ENCODE data around the gene TMEM132E. TPM values are rescaled to one million over a fixed set of nuclear protein-coding genes. Genes with fewer than 3 reads are reported as not detected.

TMEM132E gene
- total RNA-seq, 1 donor: not detected

DNA sequence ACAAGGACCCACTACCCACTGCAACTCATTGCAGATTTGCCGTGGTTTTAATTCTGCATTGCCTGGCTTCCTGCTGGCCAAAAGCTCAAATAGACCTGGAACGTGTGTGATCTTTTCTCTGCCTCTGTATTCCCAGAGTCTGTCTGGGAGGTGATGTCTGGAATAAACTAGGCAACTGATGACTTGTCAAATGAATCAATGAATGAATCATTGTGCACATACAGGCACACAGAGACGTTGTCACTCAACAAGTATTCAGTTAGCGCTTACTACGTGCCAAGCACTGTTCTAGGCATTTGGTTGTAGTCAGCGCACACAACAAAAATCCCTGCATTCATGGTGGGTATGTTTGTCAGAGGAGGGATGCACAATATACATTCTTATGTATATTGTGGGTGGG, 8.9 kb downstream of the TMEM132E start:
- no peaks in the 10 kb centered on the region for H3K4me1 ChIP-seq (ENCODE audit: insufficient read depth, low read length)
- peaks cover 9% of the 10 kb centered on the region for H3K27me3 ChIP-seq (ENCODE audit: insufficient read depth, low read length)
- H2AFZ ChIP-seq (ENCODE audit: low read length): no peak overlapping the region
- no peak overlapping the region for H3K4me3 ChIP-seq (ENCODE audit: insufficient read depth, low read length)
- no peaks in the 10 kb centered on the region for H3K79me2 ChIP-seq (ENCODE audit: insufficient read depth, low read length)
- H3K27ac ChIP-seq (ENCODE audit: low read depth, low read length): no peak overlapping the region
- no peaks in the 10 kb centered on the region for H4K20me1 ChIP-seq (ENCODE audit: insufficient read depth, low read length)
- H3K9me3 ChIP-seq (ENCODE audit: low read depth, low read length): no peaks in the 10 kb centered on the region
- no peak for DNase-seq (ENCODE audit: insufficient read length, low spot score, missing footprints)
- H3K4me2 ChIP-seq (ENCODE audit: insufficient read depth, low read length): no peak overlapping the region
- H3K36me3 ChIP-seq (ENCODE audit: insufficient read depth, low read length): no peaks in the 10 kb centered on the region
- no peak for TF ChIP-seq CTCF (IDR thresholded peaks at IDR 0.05; ENCODE audit: extremely low read depth, low read depth, low read length)

DNA sequence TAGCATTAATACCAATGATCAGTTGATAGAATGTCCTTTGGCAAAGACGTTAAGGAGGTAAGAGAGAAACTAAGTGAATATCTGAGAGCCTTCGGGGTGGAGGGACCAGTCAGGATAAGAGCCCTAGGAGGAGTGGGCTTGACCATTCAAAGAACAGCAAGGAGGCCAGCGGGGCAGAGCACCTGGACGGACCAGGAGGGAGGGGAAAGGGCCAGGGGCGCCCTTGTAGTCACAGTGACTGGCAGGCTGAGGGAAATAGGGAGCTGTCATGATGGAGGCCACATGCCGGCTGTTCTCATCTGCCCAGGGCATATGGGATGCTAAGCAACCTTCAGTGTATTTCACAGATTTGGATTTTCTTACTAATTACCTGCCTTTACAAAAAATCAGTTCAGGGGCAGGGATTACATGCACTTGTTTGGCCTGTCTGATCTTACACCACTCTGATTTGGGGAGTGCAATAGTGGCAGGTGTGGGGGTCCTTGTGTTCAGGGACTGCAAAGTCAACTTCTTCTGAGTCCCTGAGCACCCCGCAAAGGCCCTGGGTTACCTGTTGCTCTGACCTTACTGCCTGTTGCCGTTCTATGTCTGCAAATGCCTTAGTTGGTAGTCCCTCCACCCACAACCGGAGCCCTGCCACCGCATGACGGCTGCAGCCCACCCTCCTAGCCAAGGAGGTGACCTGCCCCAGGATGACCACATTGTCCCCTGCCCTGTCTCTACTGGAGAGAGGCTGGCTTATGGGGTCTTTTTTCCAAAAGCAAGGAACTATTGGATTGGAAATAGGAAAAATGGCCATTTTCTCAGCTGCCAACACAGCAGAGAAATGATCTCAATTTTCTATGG, 10.0 kb downstream of the TMEM132E start:
- DNase-seq (ENCODE audit: insufficient read length, low spot score, missing footprints): no peak

GRCh38 chr17:34592002-34592401, 12.6 kb downstream of the TMEM132E start:
- Histone ChIP-seq H3K4me2 (ENCODE audit: insufficient read depth, low read length) (no peak overlapping the region), H3K79me2 (ENCODE audit: insufficient read depth, low read length) (no peaks in the 10 kb centered on the region), H3K27ac (ENCODE audit: low read depth, low read length) (no peak overlapping the region)

More for the DNA sequence above, 10.0 kb downstream of the TMEM132E start:
- Histone ChIP-seq H3K27me3 (ENCODE audit: insufficient read depth, low read length) (peaks cover 4% of the 10 kb centered on the region), H3K79me2 (ENCODE audit: insufficient read depth, low read length) (no peaks in the 10 kb centered on the region), H3K4me1 (ENCODE audit: insufficient read depth, low read length) (no peaks in the 10 kb centered on the region), H2AFZ (ENCODE audit: low read length) (no peak overlapping the region), H4K20me1 (ENCODE audit: insufficient read depth, low read length) (no peaks in the 10 kb centered on the region), H3K4me2 (ENCODE audit: insufficient read depth, low read length) (no peak overlapping the region), H3K9me3 (ENCODE audit: low read depth, low read length) (no peaks in the 10 kb centered on the region), H3K27ac (ENCODE audit: low read depth, low read length) (no peak overlapping the region), H3K36me3 (ENCODE audit: insufficient read depth, low read length) (no peaks in the 10 kb centered on the region), H3K4me3 (ENCODE audit: insufficient read depth, low read length) (no peak overlapping the region)
- TF ChIP-seq CTCF (IDR thresholded peaks at IDR 0.05; ENCODE audit: extremely low read depth, low read depth, low read length): no peak

More at GRCh38 chr17:34592002-34592401, 12.6 kb downstream of the TMEM132E start:
- no peaks in the 10 kb centered on the region for H4K20me1 ChIP-seq (ENCODE audit: insufficient read depth, low read length)
- H3K36me3 ChIP-seq (ENCODE audit: insufficient read depth, low read length): no peaks in the 10 kb centered on the region
- no peak overlapping the region for H2AFZ ChIP-seq (ENCODE audit: low read length)
- DNase-seq (ENCODE audit: insufficient read length, low spot score, missing footprints): no peak
- H3K4me1 ChIP-seq (ENCODE audit: insufficient read depth, low read length): no peaks in the 10 kb centered on the region
- no peaks in the 10 kb centered on the region for H3K27me3 ChIP-seq (ENCODE audit: insufficient read depth, low read length)
- no peak for TF ChIP-seq CTCF (IDR thresholded peaks at IDR 0.05; ENCODE audit: extremely low read depth, low read depth, low read length)
- no peak overlapping the region for H3K4me3 ChIP-seq (ENCODE audit: insufficient read depth, low read length)
- H3K9me3 ChIP-seq (ENCODE audit: low read depth, low read length): no peaks in the 10 kb centered on the region
